T-cell (primary cell): ENCODE data around the gene SIRPB2. TPM values are rescaled to one million over a fixed set of nuclear protein-coding genes. Genes with fewer than 3 reads are reported as not detected.

ENCODE experiments used
- ATAC-seq, 4 experiments: fragments of 200-7000 bp in 3 of 4; fragments of 150-1000 bp in 1 of 4; cut with Tn5 transposase; replicated peaks in 1 of 4; 1 replicate in 3 of 4; 2 replicates in 1 of 4; pipeline ENCODE4 v1.10.0; 2021; ENCODE audit warnings: moderate library complexity in 3 of 4, mild to moderate bottlenecking in 2 of 4, moderate number of reproducible peaks in 1 of 4
- CTCF ChIA-PET, 2 donors: fragments of 300-600 bp; sonication (Branson Sonifier 250); formaldehyde crosslinking; loops; one replicate each; lab custom pipeline; 2022; ENCODE audit warnings: antibody characterized with exemption in 2 of 2; lab: Charles Lee
- POLR2A ChIA-PET, 2 donors: fragments of 300-600 bp; sonication (Branson Sonifier 250); formaldehyde crosslinking; loops; one replicate each; lab custom pipeline; 2022; ENCODE audit warnings: antibody characterized with exemption in 2 of 2; lab: Charles Lee
- DNase-seq, 35 experiments: peaks; one replicate each; pipeline versions ENCODE4 v3.0.0 to v3.0.0-alpha.2; 2013 to 2023
- H3K27ac ChIP-seq: one replicate; pipeline ENCODE4 v1.5.1; 2013; ENCODE audit warnings: low read length
- H3K27me3 ChIP-seq, 2 experiments: replicated peaks in 1 of 2; 1 replicate in 1 of 2; 2 replicates in 1 of 2; pipeline versions ENCODE4 v1.6.1 to v1.7.0; 2013; ENCODE audit warnings: low read length in 1 of 2, mixed read lengths in 1 of 2; ENCODE audit not compliant: control insufficient read depth in 2 of 2, insufficient read depth in 2 of 2; ENCODE audit errors: extremely low read depth in 1 of 2
- H3K36me3 ChIP-seq, 2 donors: 1 replicate in 1 of 2; 2 replicates in 1 of 2; pipeline versions ENCODE4 v1.6.1 to v1.7.0; 2013; ENCODE audit warnings: low read length in 1 of 2; ENCODE audit not compliant: control insufficient read depth in 2 of 2, insufficient read depth in 1 of 2; ENCODE audit errors: extremely low read depth in 1 of 2
- H3K4me1 ChIP-seq, 2 experiments: 1 replicate in 1 of 2; 2 replicates in 1 of 2; pipeline versions ENCODE4 v1.6.1 to v1.7.0; 2013; ENCODE audit warnings: low read length in 2 of 2, mixed read lengths in 1 of 2; ENCODE audit not compliant: insufficient read depth in 2 of 2, control insufficient read depth in 1 of 2; ENCODE audit errors: extremely low read depth in 1 of 2
- H3K4me3 ChIP-seq, 2 donors: 1 replicate in 1 of 2; 2 replicates in 1 of 2; pipeline versions ENCODE4 v1.5.1 to v1.7.0; 2013; ENCODE audit warnings: mild to moderate bottlenecking in 2 of 2, low read length in 1 of 2, moderate library complexity in 1 of 2; ENCODE audit not compliant: control insufficient read depth in 1 of 2; ENCODE audit errors: extremely low read depth in 1 of 2
- H3K9me3 ChIP-seq: 2 replicates; pipeline ENCODE4 v1.7.0; 2013
- H3K27ac Mint-ChIP-seq, 2 donors: one replicate each; pipeline ENCODE4 v1.8.0; 2020 to 2021; ENCODE audit warnings: mild to moderate bottlenecking in 2 of 2, mixed read lengths in 2 of 2
- H3K27me3 Mint-ChIP-seq, 2 donors: one replicate each; pipeline ENCODE4 v1.8.0; 2021 to 2022; ENCODE audit warnings: mixed read lengths in 2 of 2
- H3K36me3 Mint-ChIP-seq: one replicate; pipeline ENCODE4 v1.8.0; 2021; ENCODE audit warnings: mixed read lengths
- H3K4me1 Mint-ChIP-seq, 3 donors: one replicate each; pipeline ENCODE4 v1.8.0; 2020 to 2022; ENCODE audit warnings: mixed read lengths in 3 of 3, mild to moderate bottlenecking in 1 of 3
- H3K4me3 Mint-ChIP-seq, 3 donors: one replicate each; pipeline ENCODE4 v1.8.0; 2020 to 2022; ENCODE audit warnings: mild to moderate bottlenecking in 3 of 3, mixed read lengths in 3 of 3, moderate library complexity in 3 of 3
- H3K9me3 Mint-ChIP-seq, 3 donors: one replicate each; pipeline ENCODE4 v1.8.0; 2020 to 2022; ENCODE audit warnings: mixed read lengths in 3 of 3
- whole genome bisulfite sequencing: methylation state at CpG from one replicate; pipeline ENCODE4 v1.1.5; 2013; ENCODE audit warnings: missing lambda C conversion rate; ENCODE audit not compliant: insufficient coverage; 5-methylcytosine and 5-hydroxymethylcytosine counted together
- total RNA-seq, 35 experiments: library from RNA in 6 of 35; stranded (reverse) in 6 of 35; fragments of 120-200 nt in 1 of 35; gene quantifications; one replicate each; pipeline versions ENCODE4 v1.2.1 to v1.2.4 and lab custom pipeline; 2013 to 2026

The SIRPB2 gene
- total RNA-seq, 5 donors from 2014 or later (not counting 1 experiment from before 2014, with no cell fraction given): 0.09 to 0.58 TPM; not detected in 3

GRCh38 chr20:1496930-1497329, 5.7 kb upstream of the SIRPB2 start:
- POLR2A ChIA-PET: no interaction called here

GRCh38 chr20:1494436-1494835, 3.2 kb upstream of the SIRPB2 start:
- ChIA-PET CTCF (interaction anchor here in 1 of 2 donors (1.0 to 1.1 kb wide), 2 partner anchors 8 to 9 kb away, joined by 3 to 4 read pairs; no protein-coding TSS in a partner anchor), POLR2A (no interaction called here)
- H3K36me3 Mint-ChIP-seq: no peaks in the 10 kb centered on the region
- Histone ChIP-seq H3K36me3 (no peaks in the 10 kb centered on the region), H3K27ac (no peak overlapping the region), H3K4me1 (peaks cover 7 to 19% of the 10 kb centered on the region in 2 experiments), H3K27me3 (peaks cover 0 to 20% of the 10 kb centered on the region in 2 experiments), H3K9me3 (no peaks in the 10 kb centered on the region), H3K4me3 (no peak overlapping the region)
- H3K27ac Mint-ChIP-seq: no peak overlapping the region
- H3K27me3 Mint-ChIP-seq: peaks cover 13 to 27% of the 10 kb centered on the region in 2 donors
- DNase-seq: no peak
- H3K4me1 Mint-ChIP-seq: peaks cover 3 to 20% (median 10%) of the 10 kb centered on the region in 3 donors
- no peak for ATAC-seq
- WGBS: no CpG with 5 or more reads among the region's 3 CpGs
- H3K9me3 Mint-ChIP-seq: peaks cover 0 to 6% (median 2%) of the 10 kb centered on the region in 3 donors
- H3K4me3 Mint-ChIP-seq: no peak overlapping the region

More at GRCh38 chr20:1496930-1497329, 5.7 kb upstream of the SIRPB2 start:
- no CpG with 5 or more reads among the region's 3 CpGs for WGBS
- Mint-ChIP-seq H3K36me3 (no peaks in the 10 kb centered on the region), H3K9me3 (peaks cover 0 to 6% (median 2%) of the 10 kb centered on the region in 3 donors), H3K27ac (no peak overlapping the region), H3K4me3 (no peak overlapping the region), H3K27me3 (peaks cover 29 to 49% of the 10 kb centered on the region in 2 donors), H3K4me1 (peaks cover 0 to 10% (median 6%) of the 10 kb centered on the region in 3 donors)
- DNase-seq (no peak), ATAC-seq (no peak)
- CTCF ChIA-PET: interaction anchor here in 1 of 2 donors (0.6 to 0.7 kb wide), 2 partner anchors 18 to 173 kb away, joined by 5 to 6 read pairs; no protein-coding TSS in a partner anchor
- Histone ChIP-seq H3K4me3 (no peak overlapping the region), H3K9me3 (no peaks in the 10 kb centered on the region), H3K4me1 (peaks cover under 1 to 12% of the 10 kb centered on the region in 2 experiments), H3K27me3 (peaks cover 0 to 17% of the 10 kb centered on the region in 2 experiments), H3K36me3 (no peaks in the 10 kb centered on the region), H3K27ac (no peak overlapping the region)

GRCh38 chr20:1493536-1493935, 2.3 kb upstream of the SIRPB2 start:
- peaks cover 3 to 20% (median 10%) of the 10 kb centered on the region in 3 donors for H3K4me1 Mint-ChIP-seq
- no CpG with 5 or more reads among the region's 1 CpG for WGBS
- ATAC-seq (no peak), DNase-seq (no peak)
- H3K4me3 Mint-ChIP-seq: no peak overlapping the region
- no peaks in the 10 kb centered on the region for H3K9me3 ChIP-seq
- H3K4me3 ChIP-seq: no peak overlapping the region
- POLR2A ChIA-PET: interaction anchor here in 1 of 2 donors (0.6 kb wide), 1 partner anchor 192 kb away, joined by 3 read pairs; no protein-coding TSS in a partner anchor
- peaks cover 7 to 19% of the 10 kb centered on the region in 2 experiments for H3K4me1 ChIP-seq
- H3K9me3 Mint-ChIP-seq: peaks cover 0 to 6% (median 2%) of the 10 kb centered on the region in 3 donors
- H3K27me3 Mint-ChIP-seq: peaks cover 8 to 26% of the 10 kb centered on the region in 2 donors
- no peaks in the 10 kb centered on the region for H3K36me3 Mint-ChIP-seq
- H3K27me3 ChIP-seq: peaks cover 0 to 19% of the 10 kb centered on the region in 2 experiments
- CTCF ChIA-PET: interaction anchor here in 1 of 2 donors (1.1 kb wide), 1 partner anchor 9 kb away, joined by 4 read pairs; no protein-coding TSS in a partner anchor
- H3K27ac ChIP-seq: no peak overlapping the region
- no peak overlapping the region for H3K27ac Mint-ChIP-seq
- H3K36me3 ChIP-seq: no peaks in the 10 kb centered on the region

- H3K36me3 ChIP-seq: no peaks in the 10 kb centered on the region
- no peak overlapping the region for H3K4me3 Mint-ChIP-seq
- H3K4me1 Mint-ChIP-seq: peaks cover 3 to 20% (median 10%) of the 10 kb centered on the region in 3 donors
- no peak overlapping the region for H3K27ac Mint-ChIP-seq
- ChIA-PET POLR2A (no interaction called here), CTCF (no interaction called here)
- no peaks in the 10 kb centered on the region for H3K36me3 Mint-ChIP-seq
- ATAC-seq (no peak), DNase-seq (no peak)
- H3K27me3 ChIP-seq: peaks cover 0 to 20% of the 10 kb centered on the region in 2 experiments
- peaks cover 0 to 2% (median 0%) of the 10 kb centered on the region in 3 donors for H3K9me3 Mint-ChIP-seq
- no peak overlapping the region for H3K4me3 ChIP-seq
- WGBS: 0% methylated on average over 1 of the region's 2 CpGs
- H3K9me3 ChIP-seq: no peaks in the 10 kb centered on the region
- no peak overlapping the region for H3K27ac ChIP-seq
- H3K4me1 ChIP-seq: peaks cover 7 to 19% of the 10 kb centered on the region in 2 experiments
- peaks cover 13 to 23% of the 10 kb centered on the region in 2 donors for H3K27me3 Mint-ChIP-seq
Observed at GRCh38 chr20:1491860-1492642, 831 bp upstream of the SIRPB2 start.

GRCh38 chr20:1490643-1491195, 501 bp downstream of the SIRPB2 start:
- ChIA-PET CTCF (interaction anchor here in 1 of 2 donors (1.1 kb wide), 1 partner anchor 13 kb away, joined by 4 read pairs; no protein-coding TSS in a partner anchor), POLR2A (interaction anchor here in 1 of 2 donors (0.9 kb wide), 1 partner anchor 673 kb away, joined by 3 read pairs; no protein-coding TSS in a partner anchor)
- Mint-ChIP-seq H3K4me1 (peaks cover 3 to 20% (median 10%) of the 10 kb centered on the region in 3 donors), H3K27me3 (peaks cover 13 to 18% of the 10 kb centered on the region in 2 donors), H3K36me3 (no peaks in the 10 kb centered on the region), H3K27ac (no peak overlapping the region), H3K4me3 (no peak overlapping the region), H3K9me3 (peaks cover 0 to 2% (median 0%) of the 10 kb centered on the region in 3 donors)
- Histone ChIP-seq H3K27ac (no peak overlapping the region), H3K4me1 (peaks cover 7 to 19% of the 10 kb centered on the region in 2 experiments), H3K4me3 (no peak overlapping the region), H3K9me3 (no peaks in the 10 kb centered on the region), H3K36me3 (no peaks in the 10 kb centered on the region), H3K27me3 (peaks cover 0 to 20% of the 10 kb centered on the region in 2 experiments)
- 65% methylated on average over 7 of the region's 9 CpGs for WGBS
- DNase-seq (no peak), ATAC-seq (no peak)
